CD14-positive monocyte (primary cell): ENCODE results near the gene CCNI. TPM values are rescaled to one million over a fixed set of nuclear protein-coding genes. Genes with fewer than 3 reads are reported as not detected.

ENCODE experiments used
- DNase-seq, 3 donors: peaks; one replicate each; pipeline ENCODE4 v3.0.0-alpha.2; 2011 to 2022
- H2AFZ ChIP-seq: 2 replicates; pipeline ENCODE4 v1.6.0; 2012; ENCODE audit warnings: mild to moderate bottlenecking, low read depth, low read length, inconsistent platforms; ENCODE audit not compliant: insufficient read depth, poor library complexity, severe bottlenecking
- H3K27ac ChIP-seq, 2 donors: 1 replicate in 1 of 2; 2 replicates in 1 of 2; pipeline ENCODE4 v1.5.1; 2012 to 2013; ENCODE audit warnings: low read length in 2 of 2, control low read depth in 1 of 2, inconsistent platforms in 1 of 2, low read depth in 1 of 2, mild to moderate bottlenecking in 1 of 2
- H3K27me3 ChIP-seq, 2 donors: one replicate each; pipeline versions ENCODE4 v1.6.0 to v1.6.1; 2011 to 2013; ENCODE audit warnings: low read length in 2 of 2; ENCODE audit not compliant: control insufficient read depth in 2 of 2, insufficient read depth in 2 of 2
- H3K36me3 ChIP-seq, 2 donors: replicated peaks in 1 of 2; 1 replicate in 1 of 2; 2 replicates in 1 of 2; pipeline versions ENCODE4 v1.5.1 to v1.6.1; 2012 to 2013; ENCODE audit warnings: low read length in 2 of 2, control low read depth in 1 of 2, inconsistent platforms in 1 of 2, mild to moderate bottlenecking in 1 of 2; ENCODE audit not compliant: insufficient read depth in 2 of 2, control insufficient read depth in 1 of 2
- H3K4me1 ChIP-seq, 2 donors: 1 replicate in 1 of 2; 2 replicates in 1 of 2; pipeline versions ENCODE4 v1.5.1 to v1.6.1; 2012 to 2013; ENCODE audit warnings: low read length in 2 of 2, control low read depth in 1 of 2, inconsistent platforms in 1 of 2, mild to moderate bottlenecking in 1 of 2, moderate library complexity in 1 of 2; ENCODE audit not compliant: insufficient read depth in 2 of 2, control insufficient read depth in 1 of 2
- H3K4me2 ChIP-seq: replicated peaks from 2 replicates; pipeline ENCODE3; 2012; ENCODE audit warnings: low read length, moderate library complexity, mild to moderate bottlenecking; ENCODE audit not compliant: poor library complexity, severe bottlenecking; ENCODE audit errors: extremely low read depth
- H3K4me3 ChIP-seq, 3 experiments: fragments of 200-600 bp in 1 of 3; sonication (generic) in 1 of 3; replicated peaks in 1 of 3; 1 replicate in 2 of 3; 2 replicates in 1 of 3; pipeline ENCODE4 v1.5.1; 2011 to 2013; ENCODE audit warnings: low read length in 3 of 3, mild to moderate bottlenecking in 3 of 3, control low read depth in 2 of 3, low read depth in 2 of 3, inconsistent platforms in 1 of 3, moderate library complexity in 1 of 3
- H3K79me2 ChIP-seq: 2 replicates; pipeline ENCODE4 v1.6.0; 2012; ENCODE audit warnings: mild to moderate bottlenecking, control low read depth, inconsistent platforms, low read length, moderate library complexity; ENCODE audit not compliant: insufficient read depth
- H3K9ac ChIP-seq: 2 replicates; pipeline ENCODE4 v1.6.0; 2017; ENCODE audit warnings: low read length, mild to moderate bottlenecking; ENCODE audit not compliant: insufficient read depth, poor library complexity, severe bottlenecking
- H3K9me3 ChIP-seq, 2 donors: replicated peaks in 1 of 2; 1 replicate in 1 of 2; 2 replicates in 1 of 2; pipeline versions ENCODE4 v1.5.1 to v1.6.1; 2012 to 2013; ENCODE audit warnings: low read length in 2 of 2, control low read depth in 1 of 2; ENCODE audit not compliant: control insufficient read depth in 1 of 2, insufficient read depth in 1 of 2
- H4K20me1 ChIP-seq: 2 replicates; pipeline ENCODE4 v1.6.0; 2012; ENCODE audit warnings: mild to moderate bottlenecking, low read length, control low read depth, moderate library complexity; ENCODE audit not compliant: insufficient read depth
- H3K27ac Mint-ChIP-seq, 7 donors: one replicate each; pipeline ENCODE4 v1.8.0; 2020; ENCODE audit warnings: mild to moderate bottlenecking in 7 of 7, mixed read lengths in 7 of 7, moderate library complexity in 6 of 7, inconsistent platforms in 2 of 7
- H3K27me3 Mint-ChIP-seq, 3 donors: one replicate each; pipeline ENCODE4 v1.8.0; 2021 to 2022; ENCODE audit warnings: low read depth in 3 of 3, mild to moderate bottlenecking in 3 of 3, mixed read lengths in 3 of 3, moderate library complexity in 3 of 3, inconsistent platforms in 1 of 3
- H3K36me3 Mint-ChIP-seq, 2 donors: one replicate each; pipeline ENCODE4 v1.8.0; 2020; ENCODE audit warnings: mixed read lengths in 2 of 2, inconsistent platforms in 1 of 2, mild to moderate bottlenecking in 1 of 2
- H3K4me1 Mint-ChIP-seq: one replicate; pipeline ENCODE4 v1.8.0; 2020; ENCODE audit warnings: mild to moderate bottlenecking, mixed read lengths
- H3K4me3 Mint-ChIP-seq, 2 donors: one replicate each; pipeline ENCODE4 v1.8.0; 2020; ENCODE audit warnings: mild to moderate bottlenecking in 2 of 2, mixed read lengths in 2 of 2, moderate library complexity in 1 of 2
- H3K9me3 Mint-ChIP-seq, 7 donors: one replicate each; pipeline ENCODE4 v1.8.0; 2020 to 2022; ENCODE audit warnings: mixed read lengths in 7 of 7, mild to moderate bottlenecking in 6 of 7, moderate library complexity in 6 of 7, inconsistent platforms in 2 of 7
- WGBS: methylation state at CpG from one replicate; pipeline ENCODE4 v1.1.5; 2013; ENCODE audit warnings: missing lambda C conversion rate; ENCODE audit not compliant: insufficient coverage; 5-methylcytosine and 5-hydroxymethylcytosine counted together
- intact Hi-C, 2 donors: fragments of 100-400 bp; cut with micrococcal nuclease; formaldehyde crosslinking; loops; one replicate each; pipeline versions ENCODE4 v1.15.0 to v1.15.1; 2023
- polyA plus RNA-seq, 3 donors: library from polyadenylated mRNA; depleted of rRNA in 1 of 3; unstranded in 2 of 3; stranded (reverse) in 1 of 3; fragments of 300-500 nt in 2 of 3; fragments of >200 nt in 1 of 3; fragmentation: Illumina TruSeq in 2 of 3; gene quantifications; 1 replicate in 2 of 3; 2 replicates in 1 of 3; pipeline ENCODE4 v1.2.3, GENCODE V29; 2012 to 2021
- TF ChIP-seq, protein P1 (sequence below): fragments of 200-600 bp; IDR thresholded peaks from one replicate; pipeline ENCODE4 v1.8.0; 2022; ENCODE audit warnings: antibody characterized with exemption, mild to moderate bottlenecking

Gene CCNI
- polyA plus RNA-seq, 3 donors: 106 to 264 (median 171) TPM

DNA sequence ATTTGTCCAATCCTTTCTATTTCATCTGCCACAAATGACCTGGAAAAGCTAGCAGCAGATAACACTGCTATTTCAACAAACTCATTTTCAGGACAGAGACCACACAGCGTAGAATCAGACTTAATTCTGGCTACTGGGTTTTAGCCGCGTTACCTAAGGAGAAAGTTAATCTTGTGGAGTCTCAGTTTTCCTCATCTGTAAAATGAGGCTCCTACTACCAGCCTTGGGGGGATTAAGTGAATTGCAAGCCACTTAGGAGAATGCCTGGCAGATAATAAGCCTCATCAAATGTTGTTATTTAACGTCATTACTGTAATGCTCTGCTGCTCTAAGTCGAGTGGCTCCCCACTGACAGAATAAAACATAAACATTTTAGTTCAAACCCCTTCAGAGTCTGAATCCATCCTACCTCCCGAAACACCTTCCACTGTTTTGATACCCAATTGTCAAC lies 1.4 kb downstream of the CCNI start:
- Histone ChIP-seq H3K27me3 (no peaks in the 10 kb centered on the region), H3K9me3 (no peaks in the 10 kb centered on the region), H3K79me2 (peaks cover 88% of the 10 kb centered on the region), H3K36me3 (no peaks in the 10 kb centered on the region), H4K20me1 (peaks cover 53% of the 10 kb centered on the region), H3K27ac (peak overlapping the region in 1 of 2 donors; percentile 43), H3K4me2 (peak overlapping the region; percentile 85), H3K4me3 (peak overlapping the region; percentile 81 to 96 (median 84)), H3K4me1 (peaks cover 35 to 51% of the 10 kb centered on the region in 2 donors), H2AFZ (no peak overlapping the region), H3K9ac (peak overlapping the region; percentile 19)
- 0% methylated on average over 2 of the region's 6 CpGs for WGBS
- peaks cover 39% of the 10 kb centered on the region for H3K4me1 Mint-ChIP-seq
- TF ChIP-seq, protein P1, sequence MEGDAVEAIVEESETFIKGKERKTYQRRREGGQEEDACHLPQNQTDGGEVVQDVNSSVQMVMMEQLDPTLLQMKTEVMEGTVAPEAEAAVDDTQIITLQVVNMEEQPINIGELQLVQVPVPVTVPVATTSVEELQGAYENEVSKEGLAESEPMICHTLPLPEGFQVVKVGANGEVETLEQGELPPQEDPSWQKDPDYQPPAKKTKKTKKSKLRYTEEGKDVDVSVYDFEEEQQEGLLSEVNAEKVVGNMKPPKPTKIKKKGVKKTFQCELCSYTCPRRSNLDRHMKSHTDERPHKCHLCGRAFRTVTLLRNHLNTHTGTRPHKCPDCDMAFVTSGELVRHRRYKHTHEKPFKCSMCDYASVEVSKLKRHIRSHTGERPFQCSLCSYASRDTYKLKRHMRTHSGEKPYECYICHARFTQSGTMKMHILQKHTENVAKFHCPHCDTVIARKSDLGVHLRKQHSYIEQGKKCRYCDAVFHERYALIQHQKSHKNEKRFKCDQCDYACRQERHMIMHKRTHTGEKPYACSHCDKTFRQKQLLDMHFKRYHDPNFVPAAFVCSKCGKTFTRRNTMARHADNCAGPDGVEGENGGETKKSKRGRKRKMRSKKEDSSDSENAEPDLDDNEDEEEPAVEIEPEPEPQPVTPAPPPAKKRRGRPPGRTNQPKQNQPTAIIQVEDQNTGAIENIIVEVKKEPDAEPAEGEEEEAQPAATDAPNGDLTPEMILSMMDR: no peak
- H3K4me3 Mint-ChIP-seq: no peak overlapping the region
- no peak for DNase-seq
- no peaks in the 10 kb centered on the region for H3K9me3 Mint-ChIP-seq
- H3K27me3 Mint-ChIP-seq: no peaks in the 10 kb centered on the region
- no peak overlapping the region for H3K27ac Mint-ChIP-seq
- H3K36me3 Mint-ChIP-seq: peaks cover 0 to 16% of the 10 kb centered on the region in 2 donors
- intact Hi-C loops: no loop called here

DNA sequence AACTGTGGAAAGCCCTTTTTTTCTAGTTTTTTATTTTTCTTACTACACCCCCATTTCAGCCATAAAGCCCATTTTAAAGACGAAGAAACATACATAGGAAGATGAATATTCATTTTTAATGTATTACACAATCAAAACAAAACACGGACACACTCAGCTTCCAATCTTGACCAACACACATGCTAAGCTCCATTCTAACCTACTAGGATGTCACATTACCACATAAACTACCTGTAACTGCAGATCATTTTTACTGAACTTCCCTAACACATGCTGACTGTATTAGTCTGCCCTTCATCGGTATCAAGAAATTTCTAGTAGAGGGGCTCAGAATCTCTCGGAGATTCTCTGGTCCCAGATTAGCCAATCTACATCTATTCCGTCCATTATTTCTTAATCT lies 1.8 kb downstream of the CCNI start:
- H3K27me3 Mint-ChIP-seq: no peaks in the 10 kb centered on the region
- H3K27ac Mint-ChIP-seq: no peak overlapping the region
- peaks cover 39% of the 10 kb centered on the region for H3K4me1 Mint-ChIP-seq

More for the DNA sequence above, 1.8 kb downstream of the CCNI start:
- Histone ChIP-seq H3K4me1 (peaks cover 35 to 51% of the 10 kb centered on the region in 2 donors), H3K36me3 (no peaks in the 10 kb centered on the region), H3K4me2 (peak overlapping the region; percentile 85), H3K4me3 (peak overlapping the region; percentile 81 to 96 (median 84)), H3K27me3 (no peaks in the 10 kb centered on the region), H4K20me1 (peaks cover 56% of the 10 kb centered on the region), H3K9me3 (no peaks in the 10 kb centered on the region), H2AFZ (no peak overlapping the region), H3K79me2 (peaks cover 92% of the 10 kb centered on the region), H3K27ac (peak overlapping the region in 1 of 2 donors; percentile 43), H3K9ac (peak overlapping the region; percentile 19)
- no peak overlapping the region for H3K4me3 Mint-ChIP-seq
- peak in 2 of 3 donors; percentile 23 to 27 for DNase-seq
- intact Hi-C loops: no loop called here
- TF ChIP-seq, protein P1: no peak
- 5% methylated on average over 4 of the region's 5 CpGs for WGBS
- peaks cover 0 to 17% of the 10 kb centered on the region in 2 donors for H3K36me3 Mint-ChIP-seq
- H3K9me3 Mint-ChIP-seq: no peaks in the 10 kb centered on the region
